Skeletal muscle satellite cell (primary cell): Measurements from ENCODE around the gene MT1M. TPM values are rescaled to one million over a fixed set of nuclear protein-coding genes. Genes with fewer than 3 reads are reported as not detected.
"Not testable (repeated sequence)": the region's sequence is repeated elsewhere in the genome, so short reads cannot be mapped to it uniquely, and the experiment has no call there.

Experiments used
- H3K27me3 ChIP-seq: 2 replicates; pipeline ENCODE4 v1.7.0; 2013; ENCODE audit warnings: low read length; ENCODE audit not compliant: control insufficient read depth, insufficient read depth
- H3K36me3 ChIP-seq: 2 replicates; pipeline ENCODE4 v1.7.0; 2013; ENCODE audit warnings: mild to moderate bottlenecking, control low read depth, low read length; ENCODE audit not compliant: insufficient read depth
- H3K4me1 ChIP-seq: 2 replicates; pipeline ENCODE4 v1.7.0; 2013; ENCODE audit warnings: low read length; ENCODE audit not compliant: control insufficient read depth, insufficient read depth
- H3K4me2 ChIP-seq: 2 replicates; pipeline ENCODE4 v1.7.0; 2013; ENCODE audit warnings: mild to moderate bottlenecking, low read length
- H3K4me3 ChIP-seq: 2 replicates; pipeline ENCODE4 v1.7.0; 2013; ENCODE audit warnings: low read length
- H3K9ac ChIP-seq: 2 replicates; pipeline ENCODE4 v1.7.0; 2013; ENCODE audit warnings: mild to moderate bottlenecking, low read depth, low read length, moderate library complexity
- H3K9me3 ChIP-seq: replicated peaks from 2 replicates; pipeline ENCODE4 v1.7.0; 2013; ENCODE audit warnings: mild to moderate bottlenecking, control low read depth, low read length
- total RNA-seq: library from RNA; depleted of rRNA; stranded (reverse); fragments of >200 nt; gene quantifications from 2 replicates; pipeline ENCODE4 v1.2.3, GENCODE V29; 2012; rRNA removed

The MT1M gene
- 6.3 and 10.0 TPM in 2 replicates for total RNA-seq

GRCh38 chr16:56632156-56632847, at the start of gene MT1M:
TSS of gene MT1M (plus strand) at chr16:56632659. CDS start at chr16:56632732, 73 bp downstream.
- Histone ChIP-seq H3K4me1 (peaks cover 17% of the 10 kb centered on the region), H3K9me3 (no peaks in the 10 kb centered on the region), H3K27me3 (peaks cover under 1% of the 10 kb centered on the region), H3K9ac (peak within 1 kb of the TSS; percentile 72), H3K4me2 (peak within 1 kb of the TSS; percentile 81), H3K4me3 (peak within 1 kb of the TSS; percentile 66), H3K36me3 (no peaks in the 10 kb centered on the region)

- H3K4me2 ChIP-seq, H3K36me3 ChIP-seq, H3K9me3 ChIP-seq, H3K4me3 ChIP-seq, H3K4me1 ChIP-seq, H3K9ac ChIP-seq: not testable (repeated sequence)
- peaks cover 40% of the 10 kb centered on the region for H3K27me3 ChIP-seq
These were observed 49.5 kb upstream of the MT1M start for GRCh38 chr16:56582911-56583310.

- Histone ChIP-seq H3K9ac (no peak overlapping the region), H3K4me1 (no peaks in the 10 kb centered on the region), H3K36me3 (no peaks in the 10 kb centered on the region), H3K27me3 (peaks cover 44% of the 10 kb centered on the region), H3K4me2 (no peak overlapping the region), H3K4me3 (no peak overlapping the region), H3K9me3 (no peaks in the 10 kb centered on the region)
These were observed 48.9 kb upstream of the MT1M start for GRCh38 chr16:56583351-56584168.

GRCh38 chr16:56584276-56584675, 48.2 kb upstream of the MT1M start:
- Histone ChIP-seq H3K9ac (no peak overlapping the region), H3K4me2 (no peak overlapping the region), H3K27me3 (peaks cover 52% of the 10 kb centered on the region), H3K36me3 (no peaks in the 10 kb centered on the region), H3K4me1 (peaks cover 5% of the 10 kb centered on the region), H3K9me3 (no peaks in the 10 kb centered on the region), H3K4me3 (no peak overlapping the region)

GRCh38 chr16:56588781-56589140, 43.7 kb upstream of the MT1M start:
- H3K36me3 ChIP-seq = no peaks in the 10 kb centered on the region
- peak overlapping the region; percentile 85 for H3K4me2 ChIP-seq
- H3K27me3 ChIP-seq = peaks cover 72% of the 10 kb centered on the region
- no peaks in the 10 kb centered on the region for H3K9me3 ChIP-seq
- no peak overlapping the region for H3K9ac ChIP-seq
- peak overlapping the region; percentile 71 for H3K4me3 ChIP-seq
- H3K4me1 ChIP-seq = peaks cover 10% of the 10 kb centered on the region

GRCh38 chr16:56589141-56590039, 43.1 kb upstream of the MT1M start, which contains the start of gene MT3:
TSS of gene MT3 (plus strand) at chr16:56589528. CDS start at chr16:56589591, 63 bp downstream.
- peak within 1 kb of the TSS; percentile 71 for H3K4me3 ChIP-seq
- H3K9me3 ChIP-seq = no peaks in the 10 kb centered on the region

GRCh38 chr16:56591377-56592060, 40.9 kb upstream of the MT1M start:
- H3K4me1 ChIP-seq = peaks cover 10% of the 10 kb centered on the region
- H3K9ac ChIP-seq = no peak overlapping the region
- peaks cover 53% of the 10 kb centered on the region for H3K27me3 ChIP-seq
- no peaks in the 10 kb centered on the region for H3K36me3 ChIP-seq
- no peak overlapping the region for H3K4me3 ChIP-seq
- no peaks in the 10 kb centered on the region for H3K9me3 ChIP-seq
- H3K4me2 ChIP-seq = no peak overlapping the region

More at GRCh38 chr16:56589141-56590039, 43.1 kb upstream of the MT1M start, which contains the start of gene MT3:
- Histone ChIP-seq H3K4me1 (peaks cover 10% of the 10 kb centered on the region), H3K36me3 (no peaks in the 10 kb centered on the region), H3K27me3 (peaks cover 72% of the 10 kb centered on the region), H3K4me2 (peak within 1 kb of the TSS; percentile 85), H3K9ac (no peak within 1 kb of the TSS)

- Histone ChIP-seq H3K4me2 (no peak overlapping the region), H3K4me1 (peaks cover 10% of the 10 kb centered on the region), H3K36me3 (no peaks in the 10 kb centered on the region), H3K9ac (no peak overlapping the region), H3K4me3 (no peak overlapping the region), H3K27me3 (peaks cover 34% of the 10 kb centered on the region), H3K9me3 (no peaks in the 10 kb centered on the region)
These were observed 38.7 kb upstream of the MT1M start for GRCh38 chr16:56593573-56594291.

GRCh38 chr16:56594292-56594619, 38.2 kb upstream of the MT1M start:
- H3K27me3 ChIP-seq = peaks cover 29% of the 10 kb centered on the region
- H3K4me3 ChIP-seq = no peak overlapping the region
- H3K36me3 ChIP-seq = no peaks in the 10 kb centered on the region
- H3K9ac ChIP-seq = no peak overlapping the region
- H3K9me3 ChIP-seq = no peaks in the 10 kb centered on the region
- no peak overlapping the region for H3K4me2 ChIP-seq
- peaks cover 5% of the 10 kb centered on the region for H3K4me1 ChIP-seq

- H3K4me1 ChIP-seq = peaks cover 8% of the 10 kb centered on the region
- no peaks in the 10 kb centered on the region for H3K27me3 ChIP-seq
- no peak overlapping the region for H3K9ac ChIP-seq
- H3K4me2 ChIP-seq = peak overlapping the region; percentile 29
- no peaks in the 10 kb centered on the region for H3K9me3 ChIP-seq
- no peak overlapping the region for H3K4me3 ChIP-seq
- no peaks in the 10 kb centered on the region for H3K36me3 ChIP-seq
These were observed 32.0 kb upstream of the MT1M start for GRCh38 chr16:56600398-56600999.
